GM19438 (cell line): ENCODE data around the gene CDKN2AIP.
A peak's percentile ranks its signal among the peaks of the same experiment; 100 is the strongest.
"Not testable (repeated sequence)": the region's sequence is repeated elsewhere in the genome, so short reads cannot be mapped to it uniquely, and the experiment has no call there.

Source experiments
- ATAC-seq: cut with Tn5 transposase; IDR thresholded peaks from one replicate; pipeline ENCODE4 v1.9.1; 2021; ENCODE audit warnings: low read depth; ENCODE audit not compliant: unreplicated experiment

The CDKN2AIP gene

GRCh38 chr4:183412821-183413220 is 31.6 kb upstream of the CDKN2AIP start:
- ATAC-seq: no peak

- no peak for ATAC-seq
These were observed 30.9 kb upstream of the CDKN2AIP start for GRCh38 chr4:183413234-183414200.

GRCh38 chr4:183416879-183417755 is 27.3 kb upstream of the CDKN2AIP start:
- no peak for ATAC-seq

- no peak for ATAC-seq
These were observed 21.3 kb upstream of the CDKN2AIP start for GRCh38 chr4:183422962-183423631.

GRCh38 chr4:183424109-183424744 is 20.2 kb upstream of the CDKN2AIP start:
- no peak for ATAC-seq

GRCh38 chr4:183426507-183426906 is 17.9 kb upstream of the CDKN2AIP start:
- no peak for ATAC-seq

GRCh38 chr4:183429489-183429888 is 14.9 kb upstream of the CDKN2AIP start:
- ATAC-seq: no peak

- ATAC-seq: peak; percentile 77
These were observed 14.0 kb upstream of the CDKN2AIP start for GRCh38 chr4:183430317-183430993.

- ATAC-seq: peak; percentile 45
These were observed 13.5 kb upstream of the CDKN2AIP start for GRCh38 chr4:183430994-183431347.

GRCh38 chr4:183431614-183432013 is 12.8 kb upstream of the CDKN2AIP start:
- no peak for ATAC-seq

- not testable (repeated sequence) for ATAC-seq
These were observed 11.3 kb upstream of the CDKN2AIP start for GRCh38 chr4:183433183-183433582.

- ATAC-seq: no peak
These were observed 10.2 kb upstream of the CDKN2AIP start for GRCh38 chr4:183434264-183434663.

- no peak for ATAC-seq
These were observed 9.7 kb upstream of the CDKN2AIP start for GRCh38 chr4:183434666-183435190.

- no peak for ATAC-seq
These were observed 8.6 kb upstream of the CDKN2AIP start for GRCh38 chr4:183435803-183436202.

GRCh38 chr4:183436417-183436816 is 8.0 kb upstream of the CDKN2AIP start:
- no peak for ATAC-seq

GRCh38 chr4:183437452-183437851 is 7.0 kb upstream of the CDKN2AIP start:
- ATAC-seq: no peak

- no peak for ATAC-seq
These were observed 5.8 kb upstream of the CDKN2AIP start for GRCh38 chr4:183438458-183439113.

- ATAC-seq: no peak
These were observed 3.2 kb upstream of the CDKN2AIP start for GRCh38 chr4:183441276-183441675.

- no peak for ATAC-seq
These were observed 702 bp upstream of the CDKN2AIP start for GRCh38 chr4:183443655-183444213.
